ENCODE data around the gene PDE6H.

DNA sequence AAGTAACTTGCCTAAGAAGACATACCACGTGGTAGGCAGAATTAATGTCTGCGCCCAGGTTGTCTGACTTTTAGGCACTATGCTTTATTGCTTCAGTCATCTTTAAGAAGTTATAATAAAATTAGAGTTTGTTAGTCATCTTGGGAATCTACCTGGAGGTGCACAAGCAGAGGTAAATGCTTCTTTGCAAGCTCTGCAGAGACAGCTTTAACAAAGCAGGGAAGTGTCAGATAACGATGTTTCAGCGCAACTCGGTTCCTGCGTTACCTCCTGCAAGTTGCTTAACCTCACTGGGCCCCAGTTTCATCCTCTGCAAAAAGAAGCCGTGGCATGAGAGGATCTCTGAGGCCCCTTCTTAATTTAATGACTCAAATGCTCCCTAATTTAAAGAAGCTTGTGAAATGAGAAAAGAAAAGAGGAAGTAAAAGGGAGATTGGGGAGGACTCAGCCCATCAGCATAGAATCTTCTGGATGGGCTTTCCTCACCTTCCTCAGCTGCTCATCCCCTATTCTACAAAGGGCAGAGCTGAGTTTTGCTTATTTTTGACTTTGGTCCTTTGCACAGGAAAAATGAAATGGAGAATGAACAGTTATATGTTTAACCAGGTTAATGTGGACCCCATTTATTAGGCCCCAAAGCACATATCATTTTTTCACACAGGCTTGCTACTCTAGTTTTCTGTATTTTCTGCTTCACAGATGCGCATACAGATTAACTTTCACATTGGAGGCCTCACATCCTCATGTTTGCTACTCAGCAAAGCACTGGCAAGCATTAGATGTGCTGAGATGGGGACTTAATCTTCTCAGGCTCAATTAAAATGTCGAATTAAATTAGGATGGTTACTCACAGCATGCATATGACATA, 16.6 kb upstream of the PDE6H start:
- TF ChIP-seq USF2 (IDR thresholded peaks at IDR 0.05) (no peak), CHD2 (IDR thresholded peaks at IDR 0.05; ENCODE audit: low read length, partially characterized antibody) (no peak), CBX8 (IDR thresholded peaks at IDR 0.05) (no peak), POLR2A (IDR thresholded peaks at IDR 0.05; ENCODE audit: low read length) (no peak), BHLHE40 (IDR thresholded peaks at IDR 0.05; ENCODE audit: low read depth, low read length) (no peak), RAD21 (conservative IDR thresholded peaks at IDR 0.05 in 1 of 2, IDR thresholded peaks at IDR 0.05 in 1 of 2) (no peak), RARB (CRISPR knock-in tag; IDR thresholded peaks at IDR 0.05) (no peak), EP300 (IDR thresholded peaks at IDR 0.05) (no peak), POLR2AphosphoS2 (conservative IDR thresholded peaks at IDR 0.05; ENCODE audit: low read length) (no peak), MAZ (IDR thresholded peaks at IDR 0.05; ENCODE audit: borderline replicate concordance, low read depth, low read length) (no peak), HDAC2 (IDR thresholded peaks at IDR 0.05) (no peak), MYC (IDR thresholded peaks at IDR 0.05; ENCODE audit: borderline replicate concordance, low read length) (no peak)
- TF ChIP-seq, protein P1, sequence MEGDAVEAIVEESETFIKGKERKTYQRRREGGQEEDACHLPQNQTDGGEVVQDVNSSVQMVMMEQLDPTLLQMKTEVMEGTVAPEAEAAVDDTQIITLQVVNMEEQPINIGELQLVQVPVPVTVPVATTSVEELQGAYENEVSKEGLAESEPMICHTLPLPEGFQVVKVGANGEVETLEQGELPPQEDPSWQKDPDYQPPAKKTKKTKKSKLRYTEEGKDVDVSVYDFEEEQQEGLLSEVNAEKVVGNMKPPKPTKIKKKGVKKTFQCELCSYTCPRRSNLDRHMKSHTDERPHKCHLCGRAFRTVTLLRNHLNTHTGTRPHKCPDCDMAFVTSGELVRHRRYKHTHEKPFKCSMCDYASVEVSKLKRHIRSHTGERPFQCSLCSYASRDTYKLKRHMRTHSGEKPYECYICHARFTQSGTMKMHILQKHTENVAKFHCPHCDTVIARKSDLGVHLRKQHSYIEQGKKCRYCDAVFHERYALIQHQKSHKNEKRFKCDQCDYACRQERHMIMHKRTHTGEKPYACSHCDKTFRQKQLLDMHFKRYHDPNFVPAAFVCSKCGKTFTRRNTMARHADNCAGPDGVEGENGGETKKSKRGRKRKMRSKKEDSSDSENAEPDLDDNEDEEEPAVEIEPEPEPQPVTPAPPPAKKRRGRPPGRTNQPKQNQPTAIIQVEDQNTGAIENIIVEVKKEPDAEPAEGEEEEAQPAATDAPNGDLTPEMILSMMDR (IDR thresholded peaks at IDR 0.05): no peak
- TF ChIP-seq, protein P2, sequence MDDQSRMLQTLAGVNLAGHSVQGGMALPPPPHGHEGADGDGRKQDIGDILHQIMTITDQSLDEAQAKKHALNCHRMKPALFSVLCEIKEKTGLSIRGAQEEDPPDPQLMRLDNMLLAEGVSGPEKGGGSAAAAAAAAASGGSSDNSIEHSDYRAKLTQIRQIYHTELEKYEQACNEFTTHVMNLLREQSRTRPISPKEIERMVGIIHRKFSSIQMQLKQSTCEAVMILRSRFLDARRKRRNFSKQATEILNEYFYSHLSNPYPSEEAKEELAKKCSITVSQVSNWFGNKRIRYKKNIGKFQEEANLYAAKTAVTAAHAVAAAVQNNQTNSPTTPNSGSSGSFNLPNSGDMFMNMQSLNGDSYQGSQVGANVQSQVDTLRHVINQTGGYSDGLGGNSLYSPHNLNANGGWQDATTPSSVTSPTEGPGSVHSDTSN (IDR thresholded peaks at IDR 0.05): no peak

All from A549 (cell line).